D721Med (cell line): Measurements from ENCODE around the gene MKRN2OS.

ENCODE experiments used
- DNase-seq: peaks from one replicate; pipeline ENCODE4 v3.0.0; 2011; ENCODE audit warnings: low spot score; ENCODE audit not compliant: insufficient read length
- FAIRE-seq: peaks from 2 replicates; lab custom pipeline; 2011; peaks lifted over from hg19 to GRCh38; lab: Jason Lieb, UNC
- CTCF ChIP-seq: IDR thresholded peaks from 2 replicates; pipeline ENCODE4 v1.5.1; 2012; ENCODE audit warnings: mild to moderate bottlenecking, control low read depth; ENCODE audit not compliant: insufficient read depth; ENCODE audit errors: missing control alignments

MKRN2OS gene

GRCh38 chr3:12568747-12569146 lies 23.4 kb upstream of the MKRN2OS start:
- no peak for TF ChIP-seq CTCF
- DNase-seq (no peak), FAIRE-seq (no peak)

GRCh38 chr3:12566976-12567375 lies 21.7 kb upstream of the MKRN2OS start:
- FAIRE-seq (no peak), DNase-seq (no peak)
- no peak for TF ChIP-seq CTCF

- DNase-seq (no peak), FAIRE-seq (no peak)
- TF ChIP-seq CTCF, result no peak
Measured at GRCh38 chr3:12562451-12562850, 17.2 kb upstream of the MKRN2OS start.

GRCh38 chr3:12561397-12561796 lies 16.1 kb upstream of the MKRN2OS start:
- DNase-seq (no peak), FAIRE-seq (no peak)
- no peak for TF ChIP-seq CTCF

GRCh38 chr3:12560505-12561190 lies 15.3 kb upstream of the MKRN2OS start:
- DNase-seq (no peak), FAIRE-seq (no peak)
- no peak for TF ChIP-seq CTCF

GRCh38 chr3:12559520-12559919 lies 14.2 kb upstream of the MKRN2OS start:
- no peak for FAIRE-seq
- TF ChIP-seq CTCF, result no peak
- DNase-seq, result no peak

GRCh38 chr3:12558706-12559105 lies 13.4 kb upstream of the MKRN2OS start:
- TF ChIP-seq CTCF, result no peak
- FAIRE-seq, result no peak
- no peak for DNase-seq
